Cardiac fibroblast (primary cell): ENCODE results near the gene CCDC137.

Source experiments
- DNase-seq, 2 donors: peaks; one replicate each; pipeline versions ENCODE4 v3.0.0 to v3.0.0-alpha.2; 2010; ENCODE audit warnings: low read depth in 2 of 2
- H3K4me3 ChIP-seq, 2 donors: replicated peaks in 1 of 2; 1 replicate in 1 of 2; 2 replicates in 1 of 2; pipeline ENCODE4 v1.5.1; 2011; ENCODE audit warnings: low read depth in 2 of 2, low read length in 2 of 2, mild to moderate bottlenecking in 2 of 2, moderate library complexity in 1 of 2
- TF ChIP-seq, protein P1 (sequence below): IDR thresholded peaks from one replicate; pipeline ENCODE4 v1.5.1; 2011; ENCODE audit warnings: low read depth, mild to moderate bottlenecking, low read length, inconsistent platforms

CCDC137 gene

DNA sequence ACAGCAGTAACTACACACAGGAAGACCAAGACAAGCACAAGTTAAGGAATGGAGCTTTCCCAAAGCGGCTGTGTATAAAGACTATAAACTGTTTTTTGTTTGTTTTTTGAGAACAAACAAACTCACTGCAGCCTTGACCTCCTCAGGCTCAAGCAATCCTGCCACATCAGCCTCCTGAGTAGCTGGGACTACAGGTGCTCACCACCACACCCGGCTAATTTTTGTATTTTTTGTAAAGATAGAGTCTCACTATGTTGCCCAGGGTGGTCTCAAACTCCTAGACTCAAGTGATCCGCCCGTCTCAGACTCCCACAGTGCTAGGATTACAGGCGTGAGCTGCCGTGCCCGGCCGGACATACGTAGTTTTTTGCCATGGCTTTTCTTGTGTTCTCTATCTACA is 6.1 kb upstream of the CCDC137 start:
- TF ChIP-seq, protein P1, sequence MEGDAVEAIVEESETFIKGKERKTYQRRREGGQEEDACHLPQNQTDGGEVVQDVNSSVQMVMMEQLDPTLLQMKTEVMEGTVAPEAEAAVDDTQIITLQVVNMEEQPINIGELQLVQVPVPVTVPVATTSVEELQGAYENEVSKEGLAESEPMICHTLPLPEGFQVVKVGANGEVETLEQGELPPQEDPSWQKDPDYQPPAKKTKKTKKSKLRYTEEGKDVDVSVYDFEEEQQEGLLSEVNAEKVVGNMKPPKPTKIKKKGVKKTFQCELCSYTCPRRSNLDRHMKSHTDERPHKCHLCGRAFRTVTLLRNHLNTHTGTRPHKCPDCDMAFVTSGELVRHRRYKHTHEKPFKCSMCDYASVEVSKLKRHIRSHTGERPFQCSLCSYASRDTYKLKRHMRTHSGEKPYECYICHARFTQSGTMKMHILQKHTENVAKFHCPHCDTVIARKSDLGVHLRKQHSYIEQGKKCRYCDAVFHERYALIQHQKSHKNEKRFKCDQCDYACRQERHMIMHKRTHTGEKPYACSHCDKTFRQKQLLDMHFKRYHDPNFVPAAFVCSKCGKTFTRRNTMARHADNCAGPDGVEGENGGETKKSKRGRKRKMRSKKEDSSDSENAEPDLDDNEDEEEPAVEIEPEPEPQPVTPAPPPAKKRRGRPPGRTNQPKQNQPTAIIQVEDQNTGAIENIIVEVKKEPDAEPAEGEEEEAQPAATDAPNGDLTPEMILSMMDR, result no peak
- H3K4me3 ChIP-seq, result no peak overlapping the region
- no peak for DNase-seq

GRCh38 chr17:81662002-81662401 is 4.5 kb upstream of the CCDC137 start:
- H3K4me3 ChIP-seq, result no peak overlapping the region
- no peak for DNase-seq
- TF ChIP-seq, protein P1, result no peak

- TF ChIP-seq, protein P1, result no peak
- H3K4me3 ChIP-seq, result no peak overlapping the region
- DNase-seq, result peak in 1 of 2 donors; percentile 16
Observed at GRCh38 chr17:81664051-81664470, 2.5 kb upstream of the CCDC137 start.

DNA sequence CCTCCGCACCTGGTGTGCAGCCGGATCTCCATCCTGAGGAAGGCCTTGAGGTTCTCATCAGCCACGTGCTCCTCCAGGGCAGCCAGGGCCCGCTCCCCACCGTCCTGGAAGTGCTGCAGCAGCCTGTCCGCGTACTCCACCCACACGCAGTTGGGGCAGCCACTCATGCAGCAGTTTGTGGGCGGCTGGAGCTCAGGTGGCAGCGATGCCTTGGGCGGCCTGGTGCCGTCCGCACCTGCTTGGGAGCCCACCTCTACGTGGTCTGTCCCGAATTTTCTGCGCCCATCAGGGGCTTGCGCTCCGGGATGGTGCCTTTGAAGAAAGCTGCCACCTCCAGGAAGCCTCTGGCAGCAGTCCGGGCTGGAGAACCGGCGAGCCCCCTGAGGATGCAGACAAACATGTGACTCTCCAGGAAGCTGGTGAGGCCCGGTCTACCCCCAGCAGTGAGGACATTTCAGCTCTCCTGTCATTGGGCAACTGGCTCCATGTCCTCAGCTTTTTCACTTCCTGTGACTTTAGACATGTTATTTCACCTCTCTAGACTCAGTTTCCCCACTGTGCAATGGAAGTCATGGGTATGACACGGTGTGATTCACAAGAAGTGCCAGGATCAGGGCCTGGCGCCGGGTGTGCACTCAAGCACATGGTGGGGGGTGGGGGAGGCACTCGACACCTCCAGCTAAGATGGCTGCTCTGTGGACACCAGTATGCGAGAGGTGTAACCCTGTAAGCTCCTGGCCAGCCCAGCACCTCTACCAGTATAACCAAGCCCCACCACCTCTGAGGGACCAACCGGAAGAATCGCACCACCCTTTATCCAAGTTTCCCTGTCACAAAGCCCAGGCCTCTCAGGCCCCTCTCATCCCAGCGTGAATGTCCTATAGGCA is 1.1 kb upstream of the CCDC137 start:
- peak overlapping the region; percentile 92 to 94 for H3K4me3 ChIP-seq
- DNase-seq, result peak; percentile 28 to 42
- TF ChIP-seq, protein P1, result no peak

DNA sequence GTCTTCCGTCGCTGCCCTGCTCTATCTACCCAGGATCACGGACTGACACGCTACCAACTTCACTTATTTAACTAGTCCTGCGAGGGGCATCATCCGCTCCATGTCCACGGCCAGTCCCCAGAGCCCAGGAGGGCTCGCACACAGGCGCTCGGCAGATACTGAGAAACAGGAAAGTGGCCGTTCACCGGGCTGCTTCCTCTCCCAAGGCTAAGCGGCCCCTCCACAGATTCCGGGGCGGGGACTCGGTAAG is 520 bp upstream of the CCDC137 start:
- no peak for DNase-seq
- H3K4me3 ChIP-seq, result peak overlapping the region; percentile 92 to 94
- TF ChIP-seq, protein P1, result no peak

DNA sequence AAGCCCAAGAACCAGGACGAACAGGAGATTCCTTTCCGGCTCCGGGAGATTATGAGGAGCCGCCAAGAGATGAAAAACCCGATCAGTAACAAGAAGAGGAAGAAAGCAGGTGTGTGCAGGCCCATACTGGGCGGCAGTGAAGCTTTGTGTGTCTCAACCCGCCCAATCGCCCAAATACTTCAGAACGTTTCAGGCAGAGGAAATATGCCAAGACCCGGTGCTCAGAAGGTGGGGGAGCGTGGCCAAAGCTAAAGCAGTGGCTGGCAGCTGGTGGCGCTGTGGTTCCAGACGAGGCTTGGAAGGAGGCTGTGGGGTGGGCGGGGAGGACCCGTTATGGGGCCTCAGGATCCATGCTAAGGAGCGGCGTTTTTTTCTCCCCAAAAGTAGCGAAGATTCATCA is 1.2 kb downstream of the CCDC137 start:
- TF ChIP-seq, protein P1, result no peak
- no peak for DNase-seq
- no peak overlapping the region for H3K4me3 ChIP-seq

DNA sequence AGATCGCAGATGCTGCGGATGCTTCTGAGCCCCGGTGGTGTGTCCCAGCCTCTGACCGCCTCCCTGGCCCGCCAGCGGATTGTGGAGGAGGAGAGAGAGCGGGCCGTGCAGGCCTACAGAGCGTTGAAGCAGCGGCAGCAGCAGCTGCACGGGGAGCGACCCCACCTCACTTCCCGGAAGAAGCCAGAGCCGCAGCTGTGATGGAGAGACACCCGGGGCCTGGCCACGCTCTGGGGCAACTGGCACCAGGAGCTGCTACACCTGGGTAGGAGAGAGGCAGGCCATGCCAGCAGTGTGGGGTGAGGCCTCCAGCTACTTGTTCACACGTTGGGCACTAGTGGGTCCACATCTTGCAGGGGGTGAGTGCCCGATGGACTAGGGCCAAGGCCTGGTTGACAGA is 6.0 kb downstream of the CCDC137 start:
- DNase-seq, result no peak
- TF ChIP-seq, protein P1, result no peak
- no peak overlapping the region for H3K4me3 ChIP-seq
